Measurements from ENCODE around the gene PCDH15.

The PCDH15 gene

GRCh38 chr10:54108961-54109360 lies 692.1 kb downstream of the PCDH15 start:
- H3K9me3 Mint-ChIP-seq = peaks cover 14 to 19% of the 10 kb centered on the region in 2 donors
- H3K4me3 Mint-ChIP-seq = no peak overlapping the region
- ATAC-seq (no peak), DNase-seq (no peak)
- H3K27ac Mint-ChIP-seq = no peak overlapping the region
- no peaks in the 10 kb centered on the region for H3K4me1 Mint-ChIP-seq
- no peaks in the 10 kb centered on the region for H3K27me3 Mint-ChIP-seq

GRCh38 chr10:54096892-54097291 lies 704.1 kb downstream of the PCDH15 start:
- H3K4me3 Mint-ChIP-seq = no peak overlapping the region
- no peak overlapping the region for H3K27ac Mint-ChIP-seq
- DNase-seq (no peak), ATAC-seq (no peak)
- H3K27me3 Mint-ChIP-seq = no peaks in the 10 kb centered on the region
- H3K4me1 Mint-ChIP-seq = no peaks in the 10 kb centered on the region
- H3K9me3 Mint-ChIP-seq = peaks cover 0 to 6% of the 10 kb centered on the region in 2 donors

- ATAC-seq (no peak), DNase-seq (no peak)
- H3K27ac Mint-ChIP-seq = no peak overlapping the region
- H3K4me3 Mint-ChIP-seq = no peak overlapping the region
- no peaks in the 10 kb centered on the region for H3K4me1 Mint-ChIP-seq
- peaks cover 0 to 6% of the 10 kb centered on the region in 2 donors for H3K9me3 Mint-ChIP-seq
- no peaks in the 10 kb centered on the region for H3K27me3 Mint-ChIP-seq
Measured at GRCh38 chr10:54094321-54094720, 706.7 kb downstream of the PCDH15 start.

GRCh38 chr10:54091237-54091636 lies 709.8 kb downstream of the PCDH15 start:
- Mint-ChIP-seq H3K27ac (no peak overlapping the region), H3K27me3 (no peaks in the 10 kb centered on the region), H3K9me3 (peaks cover 6 to 7% of the 10 kb centered on the region in 2 donors), H3K4me3 (no peak overlapping the region), H3K4me1 (no peaks in the 10 kb centered on the region)
- DNase-seq (no peak), ATAC-seq (no peak)

GRCh38 chr10:54081950-54082349 lies 719.1 kb downstream of the PCDH15 start:
- H3K4me3 Mint-ChIP-seq = no peak overlapping the region
- H3K27ac Mint-ChIP-seq = no peak overlapping the region

GRCh38 chr10:54067361-54067760 lies 733.7 kb downstream of the PCDH15 start:
- no peak overlapping the region for H3K27ac Mint-ChIP-seq
- H3K4me1 Mint-ChIP-seq = no peaks in the 10 kb centered on the region
- no peaks in the 10 kb centered on the region for H3K27me3 Mint-ChIP-seq

More at GRCh38 chr10:54081950-54082349, 719.1 kb downstream of the PCDH15 start:
- Mint-ChIP-seq H3K9me3 (peaks cover 0 to 5% of the 10 kb centered on the region in 2 donors), H3K27me3 (no peaks in the 10 kb centered on the region), H3K4me1 (no peaks in the 10 kb centered on the region)
- no peak for ATAC-seq
- no peak for DNase-seq

GRCh38 chr10:54066646-54067045 lies 734.4 kb downstream of the PCDH15 start:
- H3K4me1 Mint-ChIP-seq = no peaks in the 10 kb centered on the region
- ATAC-seq (no peak), DNase-seq (no peak)
- H3K9me3 Mint-ChIP-seq = peaks cover 0 to 5% of the 10 kb centered on the region in 2 donors
- no peak overlapping the region for H3K27ac Mint-ChIP-seq
- no peak overlapping the region for H3K4me3 Mint-ChIP-seq
- H3K27me3 Mint-ChIP-seq = no peaks in the 10 kb centered on the region

More at GRCh38 chr10:54067361-54067760, 733.7 kb downstream of the PCDH15 start:
- no peak overlapping the region for H3K4me3 Mint-ChIP-seq
- no peak for ATAC-seq
- H3K9me3 Mint-ChIP-seq = peaks cover 0 to 5% of the 10 kb centered on the region in 2 donors
- no peak for DNase-seq

- ATAC-seq (no peak), DNase-seq (no peak)
- no peak overlapping the region for H3K27ac Mint-ChIP-seq
- H3K27me3 Mint-ChIP-seq = no peaks in the 10 kb centered on the region
- H3K9me3 Mint-ChIP-seq = peaks cover 0 to 5% of the 10 kb centered on the region in 2 donors
- H3K4me3 Mint-ChIP-seq = no peak overlapping the region
- H3K4me1 Mint-ChIP-seq = no peaks in the 10 kb centered on the region
Measured at GRCh38 chr10:54065106-54065505, 735.9 kb downstream of the PCDH15 start.

GRCh38 chr10:54064215-54064614 lies 736.8 kb downstream of the PCDH15 start:
- no peak overlapping the region for H3K4me3 Mint-ChIP-seq
- no peak for ATAC-seq
- H3K9me3 Mint-ChIP-seq = peaks cover 0 to 9% of the 10 kb centered on the region in 2 donors
- H3K4me1 Mint-ChIP-seq = no peaks in the 10 kb centered on the region
- DNase-seq = no peak
- H3K27ac Mint-ChIP-seq = no peak overlapping the region
- H3K27me3 Mint-ChIP-seq = no peaks in the 10 kb centered on the region

GRCh38 chr10:54063514-54063913 lies 737.5 kb downstream of the PCDH15 start:
- no peak for ATAC-seq
- H3K9me3 Mint-ChIP-seq = peaks cover 0 to 9% of the 10 kb centered on the region in 2 donors
- DNase-seq = no peak
- no peak overlapping the region for H3K27ac Mint-ChIP-seq
- no peaks in the 10 kb centered on the region for H3K4me1 Mint-ChIP-seq
- H3K4me3 Mint-ChIP-seq = no peak overlapping the region
- H3K27me3 Mint-ChIP-seq = no peaks in the 10 kb centered on the region

- Mint-ChIP-seq H3K4me1 (no peaks in the 10 kb centered on the region), H3K9me3 (peaks cover 9 to 16% of the 10 kb centered on the region in 2 donors), H3K27me3 (no peaks in the 10 kb centered on the region), H3K27ac (no peak overlapping the region), H3K4me3 (no peak overlapping the region)
- DNase-seq = no peak
- no peak for ATAC-seq
Measured at GRCh38 chr10:54060572-54060971, 740.5 kb downstream of the PCDH15 start.

- Mint-ChIP-seq H3K27me3 (no peaks in the 10 kb centered on the region), H3K27ac (no peak overlapping the region), H3K4me1 (no peaks in the 10 kb centered on the region), H3K9me3 (peaks cover 9 to 19% of the 10 kb centered on the region in 2 donors), H3K4me3 (no peak overlapping the region)
- ATAC-seq = no peak
- DNase-seq = no peak
Measured at GRCh38 chr10:54057357-54057756, 743.7 kb downstream of the PCDH15 start.

GRCh38 chr10:54026340-54026739 lies 774.7 kb downstream of the PCDH15 start:
- no peak for ATAC-seq
- Mint-ChIP-seq H3K9me3 (peaks cover 7% of the 10 kb centered on the region in 2 donors), H3K27ac (no peak overlapping the region), H3K27me3 (no peaks in the 10 kb centered on the region), H3K4me1 (no peaks in the 10 kb centered on the region), H3K4me3 (no peak overlapping the region)
- no peak for DNase-seq

- peaks cover 27 to 33% of the 10 kb centered on the region in 2 donors for H3K9me3 Mint-ChIP-seq
- DNase-seq (no peak), ATAC-seq (no peak)
- no peaks in the 10 kb centered on the region for H3K4me1 Mint-ChIP-seq
- H3K27ac Mint-ChIP-seq = no peak overlapping the region
- no peaks in the 10 kb centered on the region for H3K27me3 Mint-ChIP-seq
- no peak overlapping the region for H3K4me3 Mint-ChIP-seq
Measured at GRCh38 chr10:54011117-54011516, 789.9 kb downstream of the PCDH15 start.

- no peaks in the 10 kb centered on the region for H3K4me1 Mint-ChIP-seq
- H3K27me3 Mint-ChIP-seq = no peaks in the 10 kb centered on the region
- peaks cover 28 to 31% of the 10 kb centered on the region in 2 donors for H3K9me3 Mint-ChIP-seq
- no peak overlapping the region for H3K4me3 Mint-ChIP-seq
- H3K27ac Mint-ChIP-seq = no peak overlapping the region
- no peak for DNase-seq
- ATAC-seq = no peak
Measured at GRCh38 chr10:54010337-54010933, 790.6 kb downstream of the PCDH15 start.

GRCh38 chr10:54009672-54010071 lies 791.4 kb downstream of the PCDH15 start:
- ATAC-seq = no peak
- Mint-ChIP-seq H3K9me3 (peaks cover 25 to 27% of the 10 kb centered on the region in 2 donors), H3K4me1 (no peaks in the 10 kb centered on the region), H3K27ac (no peak overlapping the region), H3K27me3 (no peaks in the 10 kb centered on the region), H3K4me3 (no peak overlapping the region)
- no peak for DNase-seq

GRCh38 chr10:54002077-54002476 lies 799.0 kb downstream of the PCDH15 start:
- DNase-seq = no peak
- peaks cover 10 to 21% of the 10 kb centered on the region in 2 donors for H3K9me3 Mint-ChIP-seq
- ATAC-seq = no peak
- H3K27ac Mint-ChIP-seq = no peak overlapping the region
- H3K27me3 Mint-ChIP-seq = no peaks in the 10 kb centered on the region
- no peak overlapping the region for H3K4me3 Mint-ChIP-seq
- no peaks in the 10 kb centered on the region for H3K4me1 Mint-ChIP-seq

Data from stimulated activated naive CD8-positive, alpha-beta T cell treated with anti-CD3 and anti-CD28 coated beads, Interleukin-15, amount 100 ng/mL, for 72 hours (primary cell).